ENCODE results near the gene ATP10D.
"Not testable (repeated sequence)": the region's sequence is repeated elsewhere in the genome, so short reads cannot be mapped to it uniquely, and the experiment has no call there.

ATP10D gene

DNA sequence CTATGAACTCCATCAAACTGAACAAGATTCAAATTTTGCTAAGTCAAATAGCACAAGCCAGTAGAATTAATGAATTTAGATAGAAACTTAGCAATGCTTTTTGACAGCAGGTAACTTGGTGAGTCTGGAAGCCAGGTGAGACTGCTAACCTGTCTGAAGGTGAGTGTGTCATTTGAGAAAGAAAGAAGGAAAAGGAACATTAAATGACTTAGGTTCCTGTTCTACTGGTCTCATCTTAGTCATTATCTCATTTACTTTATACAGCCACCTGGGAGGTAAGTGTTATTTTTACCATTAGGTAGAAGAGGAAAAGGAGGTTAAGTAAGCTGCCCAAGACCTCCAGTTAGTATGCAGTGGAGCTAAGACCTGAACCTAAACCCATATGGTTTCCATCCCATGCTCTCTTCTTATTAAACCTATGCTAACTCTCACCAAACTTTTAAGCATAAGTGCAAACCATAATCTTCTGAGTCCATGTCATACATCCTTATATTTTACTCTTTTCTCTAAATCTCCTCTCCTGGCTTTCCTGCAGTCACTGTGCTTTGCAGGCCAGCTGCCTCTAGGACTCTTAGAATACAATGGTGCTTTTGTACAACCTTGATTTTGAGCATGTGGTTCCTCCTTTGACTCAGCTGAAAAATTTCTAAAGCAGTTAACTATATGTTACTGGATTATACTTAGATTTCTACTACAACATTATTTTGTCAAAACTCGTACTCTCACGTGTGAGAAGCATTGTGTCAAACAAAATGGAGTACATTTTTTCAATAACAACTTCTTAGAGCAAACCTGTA is 68.5 kb downstream of the ATP10D start:
- no peaks in the 10 kb centered on the region for H3K4me1 ChIP-seq (ENCODE audit: control insufficient read depth in 1 of 2, insufficient read depth in 2 of 2, low read length in 2 of 2)
- no peak overlapping the region for H3K4me2 ChIP-seq (ENCODE audit: low read length)
- no peaks in the 10 kb centered on the region for H3K79me1 ChIP-seq (ENCODE audit: low read length)
- H3K18ac ChIP-seq (ENCODE audit: low read length) = no peak overlapping the region
- no peaks in the 10 kb centered on the region for H3K27me3 ChIP-seq (ENCODE audit: insufficient read depth, low read length)
- no peak overlapping the region for H2BK120ac ChIP-seq (ENCODE audit: insufficient read depth, low read length, poor library complexity)
- H4K91ac ChIP-seq (ENCODE audit: low read depth, low read length) = no peak overlapping the region
- H4K12ac ChIP-seq (ENCODE audit: low read depth, low read length) = no peak overlapping the region
- H2AFZ ChIP-seq (ENCODE audit: insufficient read depth, low read length, poor library complexity) = no peak overlapping the region
- H3K4me3 ChIP-seq (ENCODE audit: low read depth, low read length) = no peak overlapping the region
- peak overlapping the region; percentile 11 for H3K27ac ChIP-seq (ENCODE audit: low read depth, low read length)
- H2BK5ac ChIP-seq (ENCODE audit: low read depth, low read length, poor library complexity) = no peak overlapping the region
- H3K4ac ChIP-seq (ENCODE audit: low read depth, low read length) = no peak overlapping the region
- no CpG with 5 or more reads among the region's 2 CpGs for WGBS (ENCODE audit: extremely low coverage, insufficient coverage, insufficient read length)
- H3K79me2 ChIP-seq (ENCODE audit: control insufficient read depth, insufficient read depth, low read length, poor library complexity) = no peaks in the 10 kb centered on the region
- H3K23ac ChIP-seq (ENCODE audit: low read length) = no peak overlapping the region
- no peaks in the 10 kb centered on the region for H3K9me3 ChIP-seq (ENCODE audit: insufficient read depth, low read depth, low read length)
- no peak overlapping the region for H4K8ac ChIP-seq (ENCODE audit: low read depth, low read length)
- no peak overlapping the region for H3K9ac ChIP-seq (ENCODE audit: low read length)
- no peak overlapping the region for H3K14ac ChIP-seq (ENCODE audit: low read length)
- peaks cover 16 to 32% of the 10 kb centered on the region in 2 experiments for H3K36me3 ChIP-seq (ENCODE audit: control insufficient read depth in 1 of 2, insufficient read depth in 2 of 2, low read length in 2 of 2)
- no peak overlapping the region for H2BK12ac ChIP-seq (ENCODE audit: low read length)
- DNase-seq = no peak
- no peak overlapping the region for H2AK5ac ChIP-seq (ENCODE audit: low read length)

DNA sequence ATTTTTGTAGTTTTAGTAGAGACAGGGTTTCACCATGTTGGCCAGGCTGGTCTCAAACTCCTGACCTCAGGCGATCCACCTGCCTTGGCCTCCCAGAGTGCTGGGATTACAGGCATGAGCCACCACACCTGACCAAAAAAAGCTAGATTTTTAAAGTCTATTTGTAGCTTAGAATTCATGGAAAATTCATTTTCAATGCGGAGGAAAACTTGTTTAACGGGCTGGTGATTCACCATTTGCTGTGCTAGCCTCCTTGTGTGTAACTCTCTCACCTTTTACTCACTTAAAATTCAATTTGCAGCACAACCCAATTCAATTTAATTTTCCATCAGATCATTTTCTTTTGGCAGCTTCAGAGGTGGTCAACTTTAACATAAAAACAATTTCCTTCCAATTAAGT is 70.8 kb downstream of the ATP10D start:
- H3K9me3 ChIP-seq (ENCODE audit: insufficient read depth, low read depth, low read length); H3K27me3 ChIP-seq (ENCODE audit: insufficient read depth, low read length); H2BK5ac ChIP-seq (ENCODE audit: low read depth, low read length, poor library complexity); H2BK120ac ChIP-seq (ENCODE audit: insufficient read depth, low read length, poor library complexity); H3K9ac ChIP-seq (ENCODE audit: low read length); H3K23ac ChIP-seq (ENCODE audit: low read length); H2BK12ac ChIP-seq (ENCODE audit: low read length); H3K27ac ChIP-seq (ENCODE audit: low read depth, low read length); H3K79me2 ChIP-seq (ENCODE audit: control insufficient read depth, insufficient read depth, low read length, poor library complexity); H3K18ac ChIP-seq (ENCODE audit: low read length); H3K4me2 ChIP-seq (ENCODE audit: low read length); H3K4me1 ChIP-seq (ENCODE audit: control insufficient read depth in 1 of 2, insufficient read depth in 2 of 2, low read length in 2 of 2); H3K79me1 ChIP-seq (ENCODE audit: low read length); H4K91ac ChIP-seq (ENCODE audit: low read depth, low read length); H3K4ac ChIP-seq (ENCODE audit: low read depth, low read length); H2AFZ ChIP-seq (ENCODE audit: insufficient read depth, low read length, poor library complexity); H4K12ac ChIP-seq (ENCODE audit: low read depth, low read length); H3K14ac ChIP-seq (ENCODE audit: low read length); H2AK5ac ChIP-seq (ENCODE audit: low read length); H3K4me3 ChIP-seq (ENCODE audit: low read depth, low read length); H4K8ac ChIP-seq (ENCODE audit: low read depth, low read length): not testable (repeated sequence)
- peak; percentile 66 to 93 for DNase-seq
- H3K36me3 ChIP-seq (ENCODE audit: control insufficient read depth in 1 of 2, insufficient read depth in 2 of 2, low read length in 2 of 2) = peaks cover 12 to 30% of the 10 kb centered on the region in 2 experiments
- no CpG with 5 or more reads among the region's 3 CpGs for WGBS (ENCODE audit: extremely low coverage, insufficient coverage, insufficient read length)

DNA sequence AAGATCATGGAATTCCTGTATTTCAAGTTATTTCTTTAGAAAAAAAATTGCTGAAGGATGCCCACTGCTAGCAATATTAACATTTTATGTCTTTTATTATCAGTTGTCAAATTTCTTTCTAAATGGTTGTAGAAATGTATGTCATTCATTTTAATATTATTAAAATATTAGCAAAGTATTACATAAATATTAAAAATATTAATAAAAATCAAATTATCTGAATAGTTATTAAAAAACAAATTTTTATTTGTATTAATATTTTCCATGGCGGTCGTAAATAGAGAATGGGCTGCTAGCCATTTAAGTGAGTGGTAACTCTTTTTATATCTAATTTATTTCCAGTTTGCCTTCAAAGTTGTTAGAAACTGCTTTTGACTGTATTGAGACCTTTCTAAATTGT is 72.2 kb downstream of the ATP10D start:
- no peak overlapping the region for H3K9ac ChIP-seq (ENCODE audit: low read length)
- H4K91ac ChIP-seq (ENCODE audit: low read depth, low read length) = no peak overlapping the region
- no peak for DNase-seq
- H3K27me3 ChIP-seq (ENCODE audit: insufficient read depth, low read length) = no peaks in the 10 kb centered on the region
- H3K79me1 ChIP-seq (ENCODE audit: low read length) = peaks cover 11% of the 10 kb centered on the region
- peaks cover 12 to 30% of the 10 kb centered on the region in 2 experiments for H3K36me3 ChIP-seq (ENCODE audit: control insufficient read depth in 1 of 2, insufficient read depth in 2 of 2, low read length in 2 of 2)
- no peaks in the 10 kb centered on the region for H3K79me2 ChIP-seq (ENCODE audit: control insufficient read depth, insufficient read depth, low read length, poor library complexity)
- no peak overlapping the region for H2AK5ac ChIP-seq (ENCODE audit: low read length)
- H3K4ac ChIP-seq (ENCODE audit: low read depth, low read length) = no peak overlapping the region
- H3K27ac ChIP-seq (ENCODE audit: low read depth, low read length) = no peak overlapping the region
- H3K23ac ChIP-seq (ENCODE audit: low read length) = no peak overlapping the region
- H2BK120ac ChIP-seq (ENCODE audit: insufficient read depth, low read length, poor library complexity) = no peak overlapping the region
- no peak overlapping the region for H4K8ac ChIP-seq (ENCODE audit: low read depth, low read length)
- no peak overlapping the region for H4K12ac ChIP-seq (ENCODE audit: low read depth, low read length)
- H3K14ac ChIP-seq (ENCODE audit: low read length) = no peak overlapping the region
- H3K18ac ChIP-seq (ENCODE audit: low read length) = no peak overlapping the region
- no peaks in the 10 kb centered on the region for H3K4me1 ChIP-seq (ENCODE audit: control insufficient read depth in 1 of 2, insufficient read depth in 2 of 2, low read length in 2 of 2)
- no peak overlapping the region for H2AFZ ChIP-seq (ENCODE audit: insufficient read depth, low read length, poor library complexity)
- no CpG with 5 or more reads among the region's 2 CpGs for WGBS (ENCODE audit: extremely low coverage, insufficient coverage, insufficient read length)
- H2BK12ac ChIP-seq (ENCODE audit: low read length) = no peak overlapping the region
- H3K4me3 ChIP-seq (ENCODE audit: low read depth, low read length) = no peak overlapping the region
- no peaks in the 10 kb centered on the region for H3K9me3 ChIP-seq (ENCODE audit: insufficient read depth, low read depth, low read length)
- no peak overlapping the region for H2BK5ac ChIP-seq (ENCODE audit: low read depth, low read length, poor library complexity)
- no peak overlapping the region for H3K4me2 ChIP-seq (ENCODE audit: low read length)

DNA sequence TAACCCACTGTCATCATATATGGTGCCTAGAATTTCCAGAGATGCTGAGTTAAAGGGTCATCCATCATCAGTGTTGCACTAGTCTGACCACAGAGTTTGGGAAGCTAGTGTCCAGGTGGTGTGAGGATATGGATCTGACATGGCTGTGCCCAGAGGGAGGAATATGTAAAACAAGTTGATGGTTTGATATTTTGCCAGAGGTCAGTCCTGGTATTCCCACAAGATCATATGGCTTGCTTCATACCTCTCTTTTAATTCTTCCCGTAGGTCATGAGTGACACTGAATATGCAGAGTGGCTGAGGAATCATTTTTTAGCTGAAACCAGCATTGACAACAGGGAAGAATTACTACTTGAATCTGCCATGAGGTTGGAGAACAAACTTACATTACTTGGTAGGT is 75.6 kb downstream of the ATP10D start:
- Histone ChIP-seq H3K36me3 (ENCODE audit: control insufficient read depth in 1 of 2, insufficient read depth in 2 of 2, low read length in 2 of 2) (peaks cover 12 to 25% of the 10 kb centered on the region in 2 experiments), H3K79me2 (ENCODE audit: control insufficient read depth, insufficient read depth, low read length, poor library complexity) (no peaks in the 10 kb centered on the region), H3K27me3 (ENCODE audit: insufficient read depth, low read length) (no peaks in the 10 kb centered on the region), H3K4me2 (ENCODE audit: low read length) (no peak overlapping the region), H3K4me3 (ENCODE audit: low read depth, low read length) (no peak overlapping the region), H3K79me1 (ENCODE audit: low read length) (peaks cover 27% of the 10 kb centered on the region), H3K27ac (ENCODE audit: low read depth, low read length) (no peak overlapping the region), H4K8ac (ENCODE audit: low read depth, low read length) (no peak overlapping the region), H3K18ac (ENCODE audit: low read length) (no peak overlapping the region), H2BK120ac (ENCODE audit: insufficient read depth, low read length, poor library complexity) (peak overlapping the region; percentile 90), H3K9me3 (ENCODE audit: insufficient read depth, low read depth, low read length) (no peaks in the 10 kb centered on the region), H3K23ac (ENCODE audit: low read length) (no peak overlapping the region), H2AFZ (ENCODE audit: insufficient read depth, low read length, poor library complexity) (no peak overlapping the region), H3K9ac (ENCODE audit: low read length) (no peak overlapping the region), H3K4ac (ENCODE audit: low read depth, low read length) (no peak overlapping the region), H3K4me1 (ENCODE audit: control insufficient read depth in 1 of 2, insufficient read depth in 2 of 2, low read length in 2 of 2) (peaks cover 0 to 6% of the 10 kb centered on the region in 2 experiments), H2BK5ac (ENCODE audit: low read depth, low read length, poor library complexity) (peak overlapping the region; percentile 12), H2BK12ac (ENCODE audit: low read length) (peak overlapping the region; percentile 51), H4K91ac (ENCODE audit: low read depth, low read length) (no peak overlapping the region), H3K14ac (ENCODE audit: low read length) (no peak overlapping the region), H2AK5ac (ENCODE audit: low read length) (no peak overlapping the region), H4K12ac (ENCODE audit: low read depth, low read length) (no peak overlapping the region)
- peak in 1 of 2 donors; percentile 47 for DNase-seq
- WGBS (ENCODE audit: extremely low coverage, insufficient coverage, insufficient read length) = no CpG with 5 or more reads among the region's 1 CpG
